Panc1 (cell line): ENCODE measurements around the gene RPL36AL. TPM values are rescaled to one million over a fixed set of nuclear protein-coding genes. Genes with fewer than 3 reads are reported as not detected.

Experiments
- ATAC-seq: fragments of 200-7000 bp; cut with Tn5 transposase; 2 replicates; pipeline ENCODE4 v1.9.1; 2020; ENCODE audit warnings: mild to moderate bottlenecking, moderate library complexity
- BruUV-seq: library from RNA; stranded (reverse); fragments of 400-500 nt; replicated peaks from 2 replicates; lab custom pipeline; 2021; lab: Mats Ljungman, UMichigan
- CTCF ChIA-PET: fragments of 300-600 bp; sonication (Branson Sonifier 250); formaldehyde crosslinking; loops from one replicate; lab custom pipeline; 2022; ENCODE audit warnings: antibody characterized with exemption; lab: Charles Lee
- POLR2A ChIA-PET: fragments of 300-600 bp; sonication (Branson Sonifier 250); formaldehyde crosslinking; loops from one replicate; lab custom pipeline; 2022; ENCODE audit warnings: antibody characterized with exemption; lab: Charles Lee
- DNase-seq: peaks from one replicate; pipeline ENCODE4 v3.0.0-alpha.2; 2010; ENCODE audit warnings: low read depth, low spot score
- H3K27ac ChIP-seq: 2 replicates; pipeline ENCODE4 v1.5.1; 2011; ENCODE audit warnings: mild to moderate bottlenecking, low read length, inconsistent platforms
- H3K27me3 ChIP-seq: fragments of 200-500 bp; sonication (Bioruptor generic); 2 replicates; pipeline ENCODE4 v1.6.0; 2014; ENCODE audit warnings: low read length, inconsistent platforms; ENCODE audit not compliant: control insufficient read depth, insufficient read depth
- H3K36me3 ChIP-seq: fragments of 200-500 bp; sonication (Bioruptor generic); 2 replicates; pipeline ENCODE4 v1.5.1; 2014; ENCODE audit warnings: inconsistent platforms, mild to moderate bottlenecking, low read length, moderate library complexity; ENCODE audit not compliant: control insufficient read depth, insufficient read depth
- H3K4me1 ChIP-seq: 2 replicates; pipeline ENCODE4 v1.5.1; 2011; ENCODE audit warnings: inconsistent platforms, mild to moderate bottlenecking, low read length, moderate library complexity; ENCODE audit not compliant: control insufficient read depth, insufficient read depth
- H3K4me3 ChIP-seq, 2 experiments: 2 replicates each; pipeline ENCODE4 v1.5.1; 2011 to 2012; ENCODE audit warnings: low read depth in 2 of 2, low read length in 2 of 2, mild to moderate bottlenecking in 2 of 2, inconsistent platforms in 1 of 2, moderate library complexity in 1 of 2
- H3K9me3 ChIP-seq: fragments of 200-500 bp; sonication (Bioruptor generic); 2 replicates; pipeline ENCODE4 v1.5.1; 2014; ENCODE audit warnings: low read depth, mild to moderate bottlenecking, inconsistent platforms, low read length, moderate library complexity; ENCODE audit not compliant: control insufficient read depth, insufficient read depth
- POLR2AphosphoS5 ChIP-seq: IDR thresholded peaks from 2 replicates; pipeline ENCODE4 v1.6.1; 2012; ENCODE audit warnings: mild to moderate bottlenecking, low read depth, low read length, moderate library complexity
- SIN3A ChIP-seq: IDR thresholded peaks from 2 replicates; pipeline ENCODE4 v1.6.1; 2012; ENCODE audit warnings: low read depth, mild to moderate bottlenecking, low read length, moderate library complexity, borderline replicate concordance; ENCODE audit not compliant: insufficient read depth
- TCF7L2 ChIP-seq: IDR thresholded peaks from 2 replicates; pipeline ENCODE4 v1.6.1; 2011; ENCODE audit warnings: mild to moderate bottlenecking, low read depth, low read length, inconsistent platforms
- in situ Hi-C: cut with HindIII; loops from 2 replicates; pipeline ENCODE4 v1.10.0; 2016; ENCODE audit warnings: low sequenced_read_pairs, low pct_unique_long_range_greater_than_20kb
- intact Hi-C: fragments of 100-400 bp; cut with micrococcal nuclease; formaldehyde crosslinking; loops from one replicate; pipeline ENCODE4 v1.10.0; 2022; ENCODE audit not compliant: unreplicated experiment
- total RNA-seq: library from RNA; stranded (reverse); gene quantifications from one replicate; pipeline ENCODE4 v1.2.1, GENCODE V29; 2021; ENCODE audit not compliant: unreplicated experiment
- TF ChIP-seq, protein P1 (sequence below), 2 experiments: IDR thresholded peaks; 2 replicates each; pipeline ENCODE4 v1.6.1; 2011 to 2012; ENCODE audit warnings: low read depth in 2 of 2, control low read depth in 1 of 2, low read length in 1 of 2, mild to moderate bottlenecking in 1 of 2, moderate library complexity in 1 of 2; ENCODE audit not compliant: insufficient read depth in 1 of 2
- TF ChIP-seq, protein P2 (sequence below): fragments of 450-650 bp; IDR thresholded peaks from 2 replicates; pipeline ENCODE4 v1.5.1; 2017; ENCODE audit warnings: mild to moderate bottlenecking

The RPL36AL gene
- total RNA-seq, 1 experiment from 2014 or later: 136 TPM

DNA sequence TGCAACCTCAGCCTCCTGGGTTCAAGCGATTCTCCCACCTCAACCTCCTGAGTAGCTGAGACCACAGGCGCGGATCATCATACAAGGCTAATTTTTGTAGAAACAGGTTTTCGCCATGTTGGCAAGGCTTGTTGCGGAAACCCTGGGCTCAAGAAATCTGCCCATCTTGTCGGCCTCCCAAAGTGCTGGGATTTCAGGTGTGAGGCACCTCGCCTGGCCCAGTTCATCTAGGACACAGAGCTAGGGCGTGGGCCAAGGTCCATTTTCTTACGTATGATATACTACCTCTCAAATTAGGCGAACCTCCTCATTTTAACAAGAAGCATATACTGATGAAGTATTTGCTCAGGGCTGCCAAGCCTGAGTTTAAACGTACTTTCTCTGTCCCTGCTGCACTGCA is 36.4 kb downstream of the RPL36AL start:
- BruUV-seq: no TSS peak
- ATAC-seq: no peak
- Histone ChIP-seq H3K4me1 (peaks cover 15% of the 10 kb centered on the region), H3K4me3 (peak overlapping the region; percentile 92 to 93), H3K27me3 (no peaks in the 10 kb centered on the region), H3K36me3 (peaks cover 21% of the 10 kb centered on the region), H3K27ac (peak overlapping the region; percentile 95), H3K9me3 (no peaks in the 10 kb centered on the region)
- intact Hi-C loops: no loop called here
- TF ChIP-seq POLR2AphosphoS5: no peak
- TF ChIP-seq, protein P1, sequence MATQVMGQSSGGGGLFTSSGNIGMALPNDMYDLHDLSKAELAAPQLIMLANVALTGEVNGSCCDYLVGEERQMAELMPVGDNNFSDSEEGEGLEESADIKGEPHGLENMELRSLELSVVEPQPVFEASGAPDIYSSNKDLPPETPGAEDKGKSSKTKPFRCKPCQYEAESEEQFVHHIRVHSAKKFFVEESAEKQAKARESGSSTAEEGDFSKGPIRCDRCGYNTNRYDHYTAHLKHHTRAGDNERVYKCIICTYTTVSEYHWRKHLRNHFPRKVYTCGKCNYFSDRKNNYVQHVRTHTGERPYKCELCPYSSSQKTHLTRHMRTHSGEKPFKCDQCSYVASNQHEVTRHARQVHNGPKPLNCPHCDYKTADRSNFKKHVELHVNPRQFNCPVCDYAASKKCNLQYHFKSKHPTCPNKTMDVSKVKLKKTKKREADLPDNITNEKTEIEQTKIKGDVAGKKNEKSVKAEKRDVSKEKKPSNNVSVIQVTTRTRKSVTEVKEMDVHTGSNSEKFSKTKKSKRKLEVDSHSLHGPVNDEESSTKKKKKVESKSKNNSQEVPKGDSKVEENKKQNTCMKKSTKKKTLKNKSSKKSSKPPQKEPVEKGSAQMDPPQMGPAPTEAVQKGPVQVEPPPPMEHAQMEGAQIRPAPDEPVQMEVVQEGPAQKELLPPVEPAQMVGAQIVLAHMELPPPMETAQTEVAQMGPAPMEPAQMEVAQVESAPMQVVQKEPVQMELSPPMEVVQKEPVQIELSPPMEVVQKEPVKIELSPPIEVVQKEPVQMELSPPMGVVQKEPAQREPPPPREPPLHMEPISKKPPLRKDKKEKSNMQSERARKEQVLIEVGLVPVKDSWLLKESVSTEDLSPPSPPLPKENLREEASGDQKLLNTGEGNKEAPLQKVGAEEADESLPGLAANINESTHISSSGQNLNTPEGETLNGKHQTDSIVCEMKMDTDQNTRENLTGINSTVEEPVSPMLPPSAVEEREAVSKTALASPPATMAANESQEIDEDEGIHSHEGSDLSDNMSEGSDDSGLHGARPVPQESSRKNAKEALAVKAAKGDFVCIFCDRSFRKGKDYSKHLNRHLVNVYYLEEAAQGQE (IDR thresholded peaks at IDR 0.05; ENCODE audit: insufficient read depth in 1 of 2, low read depth in 2 of 2, low read length in 1 of 2): no peak
- TF ChIP-seq TCF7L2: no peak
- CTCF ChIA-PET: no interaction called here
- in situ Hi-C loops: no loop called here
- POLR2A ChIA-PET: interaction anchor here (0.6 kb wide), 1 partner anchor 138 kb away, joined by 6 read pairs; no protein-coding TSS in a partner anchor
- no peak for DNase-seq

GRCh38 chr14:49583629-49584028 is 36.8 kb downstream of the RPL36AL start:
- intact Hi-C loops: no loop called here
- Histone ChIP-seq H3K36me3 (peaks cover 21% of the 10 kb centered on the region), H3K27me3 (no peaks in the 10 kb centered on the region), H3K4me1 (peaks cover 15% of the 10 kb centered on the region), H3K27ac (peak overlapping the region; percentile 95), H3K4me3 (peak overlapping the region; percentile 92 to 93), H3K9me3 (no peaks in the 10 kb centered on the region)
- BruUV-seq: no TSS peak
- TF ChIP-seq, protein P1 (IDR thresholded peaks at IDR 0.05; ENCODE audit: insufficient read depth in 1 of 2, low read depth in 2 of 2, low read length in 1 of 2): no peak
- no peak for TF ChIP-seq SIN3A
- no peak for TF ChIP-seq POLR2AphosphoS5
- no peak for TF ChIP-seq TCF7L2
- TF ChIP-seq, protein P2, sequence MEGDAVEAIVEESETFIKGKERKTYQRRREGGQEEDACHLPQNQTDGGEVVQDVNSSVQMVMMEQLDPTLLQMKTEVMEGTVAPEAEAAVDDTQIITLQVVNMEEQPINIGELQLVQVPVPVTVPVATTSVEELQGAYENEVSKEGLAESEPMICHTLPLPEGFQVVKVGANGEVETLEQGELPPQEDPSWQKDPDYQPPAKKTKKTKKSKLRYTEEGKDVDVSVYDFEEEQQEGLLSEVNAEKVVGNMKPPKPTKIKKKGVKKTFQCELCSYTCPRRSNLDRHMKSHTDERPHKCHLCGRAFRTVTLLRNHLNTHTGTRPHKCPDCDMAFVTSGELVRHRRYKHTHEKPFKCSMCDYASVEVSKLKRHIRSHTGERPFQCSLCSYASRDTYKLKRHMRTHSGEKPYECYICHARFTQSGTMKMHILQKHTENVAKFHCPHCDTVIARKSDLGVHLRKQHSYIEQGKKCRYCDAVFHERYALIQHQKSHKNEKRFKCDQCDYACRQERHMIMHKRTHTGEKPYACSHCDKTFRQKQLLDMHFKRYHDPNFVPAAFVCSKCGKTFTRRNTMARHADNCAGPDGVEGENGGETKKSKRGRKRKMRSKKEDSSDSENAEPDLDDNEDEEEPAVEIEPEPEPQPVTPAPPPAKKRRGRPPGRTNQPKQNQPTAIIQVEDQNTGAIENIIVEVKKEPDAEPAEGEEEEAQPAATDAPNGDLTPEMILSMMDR: no peak
- ATAC-seq (no peak), DNase-seq (no peak)
- ChIA-PET CTCF (no interaction called here), POLR2A (interaction anchor here (0.6 to 0.7 kb wide), 2 partner anchors 30 to 57 kb away, joined by 3 to 6 read pairs; no protein-coding TSS in a partner anchor)
- in situ Hi-C loops: no loop called here
